BJ (cell line): ENCODE data around the gene HSPB7. TPM values are rescaled to one million over a fixed set of nuclear protein-coding genes. Genes with fewer than 3 reads are reported as not detected.

Experiments used
- CTCF ChIA-PET: fragments of 350-600 bp; formaldehyde crosslinking; extraction: SDS; loops from one replicate; lab custom pipeline; 2021; ENCODE audit warnings: antibody characterized with exemption, inconsistent platforms; lab: Yijun Ruan, JAX
- POLR2A ChIA-PET: fragments of 300-600 bp; sonication (Branson Sonifier 250); formaldehyde crosslinking; extraction: SDS; loops from one replicate; lab custom pipeline; 2021; ENCODE audit warnings: antibody characterized with exemption; lab: Charles Lee
- DNase-seq: peaks from one replicate; pipeline ENCODE4 v3.0.0-alpha.2; 2011; ENCODE audit warnings: low read depth
- H3K27me3 ChIP-seq: 2 replicates; pipeline ENCODE4 v1.6.0; 2011; ENCODE audit warnings: low read length; ENCODE audit not compliant: control insufficient read depth, insufficient read depth
- H3K36me3 ChIP-seq: 2 replicates; pipeline ENCODE4 v1.5.1; 2011; ENCODE audit warnings: low read length; ENCODE audit not compliant: control insufficient read depth, insufficient read depth
- H3K4me3 ChIP-seq: 2 replicates; pipeline ENCODE4 v1.5.1; 2011; ENCODE audit warnings: low read depth, mild to moderate bottlenecking, control low read depth, low read length
- polyA plus RNA-seq: library from polyadenylated mRNA; depleted of rRNA; stranded (reverse); fragments of >200 nt; gene quantifications from 2 replicates; pipeline ENCODE4 v1.2.3, GENCODE V29; 2011
- TF ChIP-seq, protein P1 (sequence below): IDR thresholded peaks from 2 replicates; pipeline ENCODE4 v1.5.1; 2011; ENCODE audit warnings: low read depth, mild to moderate bottlenecking, control low read depth, inconsistent platforms, low read length, moderate library complexity; ENCODE audit not compliant: insufficient read depth

HSPB7 gene
- polyA plus RNA-seq, 1 experiment, result 66.6 TPM

- Histone ChIP-seq H3K4me3 (no peak overlapping the region), H3K27me3 (peaks cover 2% of the 10 kb centered on the region), H3K36me3 (no peaks in the 10 kb centered on the region)
- DNase-seq, result no peak
- TF ChIP-seq, protein P1, sequence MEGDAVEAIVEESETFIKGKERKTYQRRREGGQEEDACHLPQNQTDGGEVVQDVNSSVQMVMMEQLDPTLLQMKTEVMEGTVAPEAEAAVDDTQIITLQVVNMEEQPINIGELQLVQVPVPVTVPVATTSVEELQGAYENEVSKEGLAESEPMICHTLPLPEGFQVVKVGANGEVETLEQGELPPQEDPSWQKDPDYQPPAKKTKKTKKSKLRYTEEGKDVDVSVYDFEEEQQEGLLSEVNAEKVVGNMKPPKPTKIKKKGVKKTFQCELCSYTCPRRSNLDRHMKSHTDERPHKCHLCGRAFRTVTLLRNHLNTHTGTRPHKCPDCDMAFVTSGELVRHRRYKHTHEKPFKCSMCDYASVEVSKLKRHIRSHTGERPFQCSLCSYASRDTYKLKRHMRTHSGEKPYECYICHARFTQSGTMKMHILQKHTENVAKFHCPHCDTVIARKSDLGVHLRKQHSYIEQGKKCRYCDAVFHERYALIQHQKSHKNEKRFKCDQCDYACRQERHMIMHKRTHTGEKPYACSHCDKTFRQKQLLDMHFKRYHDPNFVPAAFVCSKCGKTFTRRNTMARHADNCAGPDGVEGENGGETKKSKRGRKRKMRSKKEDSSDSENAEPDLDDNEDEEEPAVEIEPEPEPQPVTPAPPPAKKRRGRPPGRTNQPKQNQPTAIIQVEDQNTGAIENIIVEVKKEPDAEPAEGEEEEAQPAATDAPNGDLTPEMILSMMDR, result no peak
- POLR2A ChIA-PET, result no interaction called here
- CTCF ChIA-PET, result interaction anchor here (1.2 to 4.0 kb wide), 6 partner anchors 8 to 53 kb away, joined by 3 to 29 read pairs (median 4); partner anchors contain the start of genes FAM131C and SRARP
Observed at GRCh38 chr1:16020325-16020724, 2.5 kb upstream of the HSPB7 start.

- ChIA-PET POLR2A (no interaction called here), CTCF (interaction anchor here (1.2 to 4.0 kb wide), 8 partner anchors 9 to 53 kb away, joined by 3 to 29 read pairs (median 4); partner anchors contain the start of genes FAM131C and SRARP)
- no peak overlapping the region for H3K4me3 ChIP-seq
- peaks cover 2% of the 10 kb centered on the region for H3K27me3 ChIP-seq
- H3K36me3 ChIP-seq, result no peaks in the 10 kb centered on the region
- DNase-seq, result no peak
- TF ChIP-seq, protein P1, result no peak
Observed at GRCh38 chr1:16019644-16020277, 1.9 kb upstream of the HSPB7 start.

- no peak for DNase-seq
- POLR2A ChIA-PET, result no interaction called here
- Histone ChIP-seq H3K27me3 (peaks cover 2% of the 10 kb centered on the region), H3K36me3 (no peaks in the 10 kb centered on the region), H3K4me3 (no peak overlapping the region)
- TF ChIP-seq, protein P1, result no peak
- CTCF ChIA-PET, result interaction anchor here (0.7 to 4.0 kb wide), 10 partner anchors 9 to 55 kb away, joined by 3 to 29 read pairs (median 4); partner anchors contain the start of genes FAM131C and SRARP
Observed at GRCh38 chr1:16018749-16019643, 1.2 kb upstream of the HSPB7 start.

GRCh38 chr1:16018308-16018707, 465 bp upstream of the HSPB7 start:
- TF ChIP-seq, protein P1, result no peak
- CTCF ChIA-PET, result interaction anchor here (1.2 to 4.0 kb wide), 6 partner anchors 9 to 226 kb away, joined by 3 to 29 read pairs (median 4); partner anchors contain the start of gene FAM131C
- H3K36me3 ChIP-seq, result no peaks in the 10 kb centered on the region
- peaks cover 2% of the 10 kb centered on the region; the same call in 1 of the 2 replicates for H3K27me3 ChIP-seq
- POLR2A ChIA-PET, result no interaction called here
- no peak overlapping the region for H3K4me3 ChIP-seq
- no peak for DNase-seq

DNA sequence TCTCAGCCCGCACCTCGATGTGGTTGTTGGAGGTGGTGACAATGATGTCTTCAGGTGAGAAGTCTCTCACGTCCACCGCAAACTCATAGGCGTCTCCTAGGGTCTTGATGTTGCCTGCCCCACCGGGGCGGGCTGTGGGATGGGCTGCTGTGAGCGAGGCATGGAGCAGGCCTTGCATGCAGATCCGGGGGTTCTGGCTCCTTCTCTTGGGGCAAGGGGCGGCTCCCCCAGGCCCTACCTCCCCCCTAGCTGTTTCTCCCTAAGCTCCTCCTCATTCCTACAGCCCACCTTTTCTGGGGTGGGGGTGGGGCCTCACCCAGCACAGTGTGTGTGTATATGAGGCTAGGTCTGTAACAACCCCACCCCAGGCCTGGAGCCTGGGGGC, 775 bp downstream of the HSPB7 start:
- ChIA-PET CTCF (interaction anchor here (0.9 to 4.0 kb wide), 4 partner anchors 8 to 225 kb away, joined by 4 to 29 read pairs (median 15); no protein-coding TSS in a partner anchor), POLR2A (no interaction called here)
- Histone ChIP-seq H3K4me3 (no peak overlapping the region; the same call in 1 of the 2 replicates), H3K27me3 (peaks cover under 1% of the 10 kb centered on the region; the same call in 1 of the 2 replicates), H3K36me3 (no peaks in the 10 kb centered on the region)
- TF ChIP-seq, protein P1, result no peak
- DNase-seq, result no peak
